GM12864 (cell line): Measurements from ENCODE around the gene LTBP2.

Experiments used
- DNase-seq: peaks from one replicate; pipeline ENCODE4 v3.0.0-alpha.2; 2011; ENCODE audit warnings: low read depth
- H3K4me3 ChIP-seq: 2 replicates; pipeline ENCODE4 v1.5.1; 2011; ENCODE audit warnings: mild to moderate bottlenecking, low read depth, low read length, control low read depth
- TF ChIP-seq, protein P1 (sequence below): IDR thresholded peaks from 2 replicates; pipeline ENCODE4 v1.5.1; 2011; ENCODE audit warnings: low read depth, mild to moderate bottlenecking, moderate library complexity, low read length, control low read depth, inconsistent platforms; ENCODE audit errors: missing control alignments

Gene LTBP2

DNA sequence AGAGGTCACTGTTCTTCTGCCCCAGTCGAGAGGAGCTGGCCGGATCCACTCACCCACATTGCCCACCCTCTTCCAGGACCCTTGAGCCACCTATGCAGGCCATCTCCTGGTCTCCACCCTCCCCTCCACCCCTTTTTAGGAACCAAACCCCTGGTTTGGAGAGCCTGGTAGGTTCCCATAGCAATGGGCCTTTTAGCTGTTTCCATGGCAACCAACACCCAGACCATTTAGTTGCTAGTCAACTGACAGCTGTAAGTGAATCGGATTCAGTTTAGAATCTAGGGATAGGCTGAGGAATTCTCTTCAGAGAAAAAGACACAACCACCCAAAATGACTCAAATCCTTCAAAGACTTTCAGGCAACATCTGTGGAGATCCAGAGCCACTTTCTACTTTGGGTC is 135.4 kb downstream of the LTBP2 start:
- TF ChIP-seq, protein P1, sequence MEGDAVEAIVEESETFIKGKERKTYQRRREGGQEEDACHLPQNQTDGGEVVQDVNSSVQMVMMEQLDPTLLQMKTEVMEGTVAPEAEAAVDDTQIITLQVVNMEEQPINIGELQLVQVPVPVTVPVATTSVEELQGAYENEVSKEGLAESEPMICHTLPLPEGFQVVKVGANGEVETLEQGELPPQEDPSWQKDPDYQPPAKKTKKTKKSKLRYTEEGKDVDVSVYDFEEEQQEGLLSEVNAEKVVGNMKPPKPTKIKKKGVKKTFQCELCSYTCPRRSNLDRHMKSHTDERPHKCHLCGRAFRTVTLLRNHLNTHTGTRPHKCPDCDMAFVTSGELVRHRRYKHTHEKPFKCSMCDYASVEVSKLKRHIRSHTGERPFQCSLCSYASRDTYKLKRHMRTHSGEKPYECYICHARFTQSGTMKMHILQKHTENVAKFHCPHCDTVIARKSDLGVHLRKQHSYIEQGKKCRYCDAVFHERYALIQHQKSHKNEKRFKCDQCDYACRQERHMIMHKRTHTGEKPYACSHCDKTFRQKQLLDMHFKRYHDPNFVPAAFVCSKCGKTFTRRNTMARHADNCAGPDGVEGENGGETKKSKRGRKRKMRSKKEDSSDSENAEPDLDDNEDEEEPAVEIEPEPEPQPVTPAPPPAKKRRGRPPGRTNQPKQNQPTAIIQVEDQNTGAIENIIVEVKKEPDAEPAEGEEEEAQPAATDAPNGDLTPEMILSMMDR: no peak
- DNase-seq: no peak

DNA sequence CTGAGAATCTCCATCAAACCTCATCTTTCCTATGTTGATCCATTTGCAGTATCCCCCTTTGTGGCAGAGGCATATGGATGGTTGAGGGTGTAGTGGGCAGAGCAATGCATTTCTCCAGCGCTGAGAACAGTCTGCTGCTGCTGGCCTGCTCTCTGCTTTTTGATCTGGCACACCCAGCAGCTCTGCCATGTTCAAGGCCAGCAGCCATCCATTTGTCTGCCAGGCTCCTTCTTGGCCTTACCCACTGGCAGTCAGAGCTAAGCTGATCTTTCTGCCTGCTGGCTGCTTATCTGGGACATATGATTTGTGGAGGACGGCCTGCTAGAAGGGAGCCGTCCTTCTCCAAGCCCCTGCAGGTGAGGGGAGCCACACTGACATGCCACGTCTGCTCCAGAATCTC is 135.9 kb downstream of the LTBP2 start:
- TF ChIP-seq, protein P1: no peak
- no peak for DNase-seq

More for the DNA sequence above, 135.4 kb downstream of the LTBP2 start:
- H3K4me3 ChIP-seq: no peak overlapping the region

DNA sequence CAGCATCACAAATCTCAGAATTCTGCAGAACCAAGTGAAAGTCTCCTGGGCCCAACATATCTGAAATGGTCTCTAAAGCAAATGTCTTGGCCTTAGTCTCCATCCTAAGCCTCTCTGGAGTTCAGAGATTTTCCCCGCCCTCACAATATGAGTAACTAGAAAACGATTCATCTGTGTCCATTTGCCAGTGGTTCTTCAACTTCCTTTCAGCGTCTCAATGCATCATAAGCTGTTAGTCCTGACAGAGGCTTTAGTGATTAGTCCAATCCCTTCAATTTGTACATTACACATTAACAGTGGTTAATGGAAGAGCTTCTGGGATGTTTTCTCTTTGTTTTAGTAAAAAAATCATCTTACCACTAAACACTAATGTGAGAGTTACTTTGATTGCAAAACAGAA is 136.4 kb downstream of the LTBP2 start:
- no peak overlapping the region for H3K4me3 ChIP-seq
- DNase-seq: no peak
- TF ChIP-seq, protein P1: no peak

More for the DNA sequence above, 135.9 kb downstream of the LTBP2 start:
- no peak overlapping the region for H3K4me3 ChIP-seq

DNA sequence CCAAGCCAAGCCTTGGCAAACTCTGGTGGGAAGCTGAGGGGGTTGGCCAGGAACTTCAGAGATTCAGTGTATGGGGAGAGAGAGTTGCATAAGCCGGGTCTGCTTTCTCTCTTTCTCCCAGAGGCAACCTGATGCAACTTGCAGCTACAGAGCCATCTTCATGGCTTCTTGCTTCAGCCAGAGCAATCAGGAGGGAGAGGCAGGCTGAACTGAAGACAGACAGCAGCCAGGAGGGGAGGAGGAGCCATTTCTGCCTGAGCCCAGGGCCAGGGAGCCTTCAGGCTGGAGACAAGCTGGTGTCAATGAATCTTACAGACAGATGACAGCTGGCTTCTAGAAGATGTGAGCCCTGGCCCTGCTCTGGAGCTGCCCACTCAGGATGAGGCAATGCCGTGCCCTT is 137.7 kb downstream of the LTBP2 start:
- H3K4me3 ChIP-seq: no peak overlapping the region
- no peak for DNase-seq
- TF ChIP-seq, protein P1: no peak

DNA sequence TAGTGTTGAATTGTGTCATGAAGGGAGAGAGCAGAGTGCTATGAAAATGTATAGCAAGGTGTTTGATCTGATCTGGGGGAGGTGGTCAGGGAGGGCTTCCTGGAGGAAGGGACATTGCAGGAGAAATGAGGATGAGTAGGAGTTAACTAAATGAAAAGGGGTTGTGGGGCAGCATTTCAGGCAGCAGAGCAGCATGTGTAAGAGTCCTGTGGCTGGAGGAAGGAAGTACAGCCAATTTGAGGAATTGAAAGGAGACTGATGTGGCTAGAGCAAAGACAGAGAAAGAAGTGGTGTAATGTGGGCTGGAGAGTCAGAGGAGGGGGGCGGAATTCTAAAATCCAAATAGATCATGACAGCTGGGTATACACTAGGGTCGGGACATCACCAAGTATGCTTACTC is 139.4 kb downstream of the LTBP2 start:
- TF ChIP-seq, protein P1: no peak
- DNase-seq: no peak
- H3K4me3 ChIP-seq: no peak overlapping the region

DNA sequence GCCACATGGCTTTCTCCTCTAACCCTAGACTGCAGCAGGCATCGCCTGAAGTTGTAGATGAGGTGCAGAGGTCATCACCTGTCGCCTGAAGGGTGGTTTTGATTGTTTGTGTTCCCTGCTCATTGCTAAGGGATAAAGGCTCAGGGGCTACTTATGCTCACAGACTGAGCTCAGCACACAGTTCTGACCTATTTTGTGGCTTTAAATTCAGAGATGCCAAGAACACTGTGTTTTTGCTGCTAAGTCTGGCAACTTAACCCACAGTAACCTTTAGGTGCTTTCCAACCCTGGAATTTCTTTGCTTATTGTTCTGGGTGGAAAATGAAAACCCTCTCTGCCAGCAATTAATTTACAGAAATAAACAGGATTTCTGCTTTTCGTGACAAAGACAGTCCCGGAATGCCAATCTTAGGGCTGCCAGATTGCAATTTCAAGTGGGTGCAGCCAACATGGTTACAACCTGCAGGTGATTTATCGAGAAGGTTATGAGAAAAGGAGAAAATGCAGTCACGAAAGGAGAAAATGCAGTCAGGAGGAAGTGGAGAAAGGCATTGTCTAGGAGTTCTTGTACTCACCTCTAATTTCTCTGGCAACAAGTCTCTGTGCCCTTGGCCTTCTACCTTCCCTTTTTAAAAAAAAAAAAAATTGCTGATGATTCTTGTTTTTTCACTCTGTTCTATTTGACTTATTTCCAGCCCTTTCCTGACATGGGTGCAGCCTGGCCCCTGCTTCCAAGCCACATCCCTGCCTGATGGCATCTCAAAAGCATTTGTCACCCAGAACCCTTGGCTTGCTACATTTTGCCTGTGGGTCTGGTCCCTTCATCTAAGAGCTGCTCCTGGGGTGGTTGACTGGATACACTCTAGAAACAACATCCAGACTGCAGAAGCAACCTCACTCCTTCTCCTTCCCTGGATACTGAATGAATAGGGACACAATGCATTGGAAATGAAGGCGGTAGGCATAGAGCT is 142.2 kb downstream of the LTBP2 start:
- no peak overlapping the region for H3K4me3 ChIP-seq
- TF ChIP-seq, protein P1: no peak
- no peak for DNase-seq
